G401.6 (cell line): Measurements from ENCODE around the gene DNER.

Source experiments
- FAIRE-seq: peaks from 2 replicates; lab custom pipeline; 2012; peaks lifted over from hg19 to GRCh38; lab: Jason Lieb, UNC

The DNER gene

DNA sequence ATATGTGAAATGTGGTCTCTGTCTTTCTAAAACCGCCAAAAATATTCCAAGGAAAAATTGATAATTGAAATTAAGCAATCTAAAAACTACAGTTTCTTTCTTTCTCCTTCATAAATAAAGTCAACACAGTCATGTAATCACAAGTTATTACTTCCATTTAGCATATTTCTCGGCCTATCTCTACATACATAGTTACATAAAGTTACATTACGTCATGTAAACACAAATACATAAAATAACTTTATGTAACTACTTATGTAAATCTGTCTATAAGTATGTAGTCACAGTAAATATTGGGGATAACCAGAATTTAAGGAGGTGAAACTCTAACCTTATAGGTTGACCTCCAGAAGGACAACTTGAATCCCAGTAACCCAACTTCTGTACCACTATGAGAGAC, 394.8 kb downstream of the DNER start:
- no peak for FAIRE-seq

DNA sequence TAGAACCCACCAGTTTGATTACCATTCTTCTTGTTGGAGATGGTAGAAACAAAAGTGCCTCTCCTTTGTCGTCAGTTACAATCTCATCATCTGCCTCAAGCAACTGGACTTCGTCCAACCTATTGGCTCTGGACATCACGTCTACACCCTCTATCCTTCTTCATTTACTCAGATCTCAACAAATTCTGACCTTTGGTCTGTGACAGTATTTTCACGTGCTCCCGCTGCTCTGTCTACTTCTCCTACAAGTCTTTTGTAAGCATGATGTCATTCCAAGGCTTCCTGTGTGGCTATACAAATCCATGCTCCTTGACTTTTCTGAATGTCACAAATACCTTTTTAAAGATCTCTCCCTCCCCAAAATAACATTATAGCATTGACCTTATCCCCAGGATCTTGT, 400.2 kb downstream of the DNER start:
- FAIRE-seq: no peak

- FAIRE-seq: no peak
Measured at GRCh38 chr2:229313591-229313990, 400.8 kb downstream of the DNER start.
